Measurements from ENCODE around the gene PPP1R7.

DNA sequence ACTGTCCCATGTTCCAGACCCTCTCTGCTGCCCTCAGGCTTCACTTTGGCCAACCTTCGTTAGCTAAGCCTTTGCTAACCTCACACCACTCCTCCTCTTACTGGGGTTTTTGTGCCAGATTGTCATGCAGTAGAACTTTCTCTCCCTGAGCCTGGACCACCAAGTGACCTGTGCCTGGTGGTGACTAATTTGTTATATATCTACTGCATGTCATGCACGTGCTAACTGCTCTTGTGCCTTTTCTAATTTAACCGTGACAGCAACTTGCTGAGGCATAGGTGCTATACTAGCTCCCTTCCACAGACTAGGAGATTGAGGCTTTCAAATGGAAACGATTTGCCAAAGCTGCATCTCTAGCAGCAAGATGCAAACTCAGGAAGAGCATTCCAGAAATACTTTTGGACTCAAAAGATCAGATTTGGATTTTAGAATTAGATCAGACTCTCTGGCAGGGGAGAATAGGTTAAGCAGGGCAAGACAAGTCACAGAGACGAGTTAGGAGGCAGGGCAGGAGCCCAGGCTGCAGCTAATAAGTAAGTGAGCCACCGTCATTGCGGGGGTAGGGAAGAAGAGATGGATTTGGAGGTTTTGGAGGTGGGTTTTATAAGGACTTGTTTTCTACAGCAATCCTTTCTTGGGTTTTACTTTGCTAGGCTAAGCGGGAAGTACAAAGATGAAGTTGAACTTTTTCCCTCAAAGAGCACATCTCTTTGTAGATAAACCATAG, 1.8 kb downstream of the PPP1R7 start:
- TF ChIP-seq CTCF (IDR thresholded peaks at IDR 0.05; ENCODE audit: borderline replicate concordance, extremely low read depth, low read length, poor library complexity, severe bottlenecking): no peak
- TF ChIP-seq EZH2 (IDR thresholded peaks at IDR 0.05; ENCODE audit: borderline replicate concordance, low read depth, low read length, severe bottlenecking): no peak

Measured in DND-41 (cell line).